ENCODE measurements around the gene NDUFAF8.
A peak's percentile ranks its signal among the peaks of the same experiment; 100 is the strongest.

The NDUFAF8 gene

DNA sequence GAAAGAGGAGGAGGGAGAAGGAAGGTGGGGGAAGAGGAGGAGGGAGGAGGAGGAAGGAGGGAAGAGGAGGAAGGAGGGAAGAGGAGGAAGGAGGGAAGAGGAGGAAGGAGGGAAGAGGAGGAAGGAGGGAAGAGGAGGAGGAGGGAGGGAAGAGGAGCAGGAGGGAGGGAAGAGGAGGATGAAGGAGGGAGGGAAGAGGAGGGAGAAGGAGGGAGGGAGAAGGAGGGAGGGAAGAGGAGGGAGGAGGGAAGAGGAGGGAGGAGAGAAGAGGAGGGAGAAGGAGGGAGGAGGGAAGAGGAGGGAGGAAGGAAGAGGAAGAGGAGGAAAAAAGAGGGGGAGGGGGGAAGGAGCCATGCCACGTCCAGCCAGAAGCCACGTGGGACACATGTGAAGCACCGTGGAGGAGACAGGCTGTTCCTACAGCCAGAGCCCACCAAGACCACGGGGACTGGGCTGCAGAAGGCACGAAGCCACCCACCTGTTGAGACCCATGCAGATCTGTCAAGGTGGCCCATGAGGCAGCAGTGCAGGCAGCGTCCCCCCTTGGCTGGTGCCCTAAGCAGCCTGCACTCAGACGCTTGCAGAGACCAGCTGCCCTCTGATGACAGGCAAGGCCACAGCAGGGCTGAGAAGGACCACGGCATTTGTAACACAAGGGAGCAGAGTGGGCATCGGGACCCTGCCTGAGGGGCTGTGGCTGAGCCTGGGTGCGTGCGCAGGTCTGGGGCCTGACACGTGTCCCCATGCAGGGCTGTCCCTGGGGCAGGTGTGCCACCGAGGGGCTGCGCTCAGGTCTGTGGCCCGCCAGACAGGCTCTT is 10.3 kb downstream of the NDUFAF8 start:
- ATAC-seq (peak; percentile 39), DNase-seq (no peak)
- Mint-ChIP-seq H3K9me3 (no peaks in the 10 kb centered on the region), H3K4me3 (no peak overlapping the region), H3K27ac (no peak overlapping the region), H3K27me3 (no peaks in the 10 kb centered on the region), H3K4me1 (peaks cover 38% of the 10 kb centered on the region)

DNA sequence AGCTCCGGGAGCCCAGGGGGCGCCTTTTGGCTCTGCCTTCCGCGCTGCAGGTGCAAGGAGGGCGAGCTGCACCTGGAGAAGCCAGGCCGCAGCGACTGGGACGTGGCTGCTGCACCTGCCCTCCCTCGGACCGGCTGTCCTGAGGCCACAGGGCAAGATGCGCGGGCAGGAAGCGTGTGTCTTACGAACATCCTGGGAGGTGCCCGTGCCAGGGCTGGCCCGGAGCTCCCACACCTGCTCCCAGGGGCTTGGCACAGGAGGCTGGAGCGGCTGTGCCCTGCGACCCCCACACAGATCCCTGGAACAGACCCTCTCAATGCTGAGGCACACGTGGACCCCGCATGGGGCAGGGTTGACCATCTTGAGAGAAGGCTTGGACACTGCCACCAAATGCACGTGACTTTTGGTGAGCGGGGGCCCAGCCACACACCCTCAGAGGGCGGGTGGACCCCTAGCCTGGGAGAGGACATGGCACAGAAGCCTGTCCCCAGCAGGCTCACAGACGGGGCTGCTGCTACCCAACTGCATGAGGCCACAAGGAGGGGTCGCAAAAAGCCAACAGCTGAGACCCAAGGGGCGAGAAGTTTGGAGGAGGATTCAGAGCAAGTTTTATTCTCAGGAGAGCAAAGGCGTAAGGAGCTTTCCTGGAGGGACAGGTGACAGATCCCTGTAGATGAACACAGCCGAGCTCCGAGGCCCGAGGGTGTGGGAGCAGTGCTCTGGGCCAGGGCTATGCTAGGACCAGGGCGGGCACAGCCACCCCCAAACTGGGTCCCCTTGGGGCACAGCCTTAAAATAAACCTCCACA is 11.4 kb downstream of the NDUFAF8 start:
- Mint-ChIP-seq H3K4me1 (peaks cover 34% of the 10 kb centered on the region), H3K9me3 (no peaks in the 10 kb centered on the region), H3K27ac (peak overlapping the region in 1 of 2 donors; percentile 19), H3K4me3 (no peak overlapping the region), H3K27me3 (no peaks in the 10 kb centered on the region)
- DNase-seq: no peak
- no peak for ATAC-seq

DNA sequence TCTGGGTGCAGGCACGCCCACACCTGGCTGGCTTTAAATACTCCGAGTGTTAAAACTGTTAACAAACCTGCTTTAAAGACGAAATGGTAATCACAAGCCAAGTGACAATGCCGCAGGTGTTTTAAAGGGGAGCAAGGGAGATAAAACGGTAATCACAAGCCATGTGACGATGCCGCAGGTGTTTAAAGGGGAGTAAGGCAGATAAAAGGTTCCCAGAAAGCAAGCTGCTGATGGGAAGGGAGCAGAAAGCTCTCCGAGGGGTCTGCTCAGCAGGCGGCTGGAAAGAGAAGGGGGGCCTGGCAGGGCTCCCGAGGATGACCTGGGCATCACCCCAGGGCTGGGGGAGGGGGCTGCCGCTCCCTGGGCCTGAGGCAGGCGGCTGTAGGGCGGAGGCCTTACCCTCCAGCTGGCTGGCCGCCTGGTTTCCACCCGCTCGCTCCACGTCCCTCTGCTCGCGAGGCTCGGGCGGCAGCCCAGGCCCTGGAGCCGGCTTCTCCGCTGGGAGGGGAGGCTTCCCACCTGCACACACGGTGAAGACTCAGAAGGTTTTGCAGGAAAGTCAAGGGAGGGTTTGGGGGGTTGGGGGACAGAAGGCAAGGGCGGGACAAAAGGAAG is 12.1 kb downstream of the NDUFAF8 start:
- H3K4me1 Mint-ChIP-seq: peaks cover 34% of the 10 kb centered on the region

DNA sequence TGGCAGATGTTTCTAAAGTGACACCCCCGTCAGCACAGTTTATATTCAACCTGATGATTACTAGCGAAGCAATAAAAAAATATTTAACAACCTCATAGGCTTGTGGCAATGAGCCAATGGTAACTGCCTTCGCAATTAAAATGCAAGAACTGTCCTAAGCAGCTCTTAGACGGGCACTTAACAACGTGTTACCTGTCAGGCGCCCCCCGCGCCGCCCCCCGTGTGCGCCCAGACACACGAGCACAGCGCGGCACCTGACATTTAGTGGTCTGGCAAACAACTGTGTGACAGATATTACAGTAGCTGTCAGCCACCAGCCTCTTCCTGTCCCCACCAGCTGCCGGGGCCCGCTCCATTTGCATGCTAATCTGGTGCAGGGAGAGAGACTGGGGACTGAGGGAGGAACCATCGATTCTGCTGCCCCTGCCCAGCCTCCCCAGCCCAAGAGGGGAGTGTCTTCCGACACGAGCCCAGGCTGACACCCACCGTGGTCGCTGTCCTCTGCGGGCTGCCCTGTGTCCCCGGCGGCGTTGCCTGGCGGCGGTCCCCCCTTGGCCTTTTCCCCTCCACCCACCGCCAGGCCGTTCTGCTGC is 12.7 kb downstream of the NDUFAF8 start:
- Mint-ChIP-seq H3K9me3 (no peaks in the 10 kb centered on the region), H3K27ac (no peak overlapping the region), H3K4me1 (peaks cover 34% of the 10 kb centered on the region), H3K27me3 (no peaks in the 10 kb centered on the region), H3K4me3 (peak overlapping the region in 1 of 2 donors; percentile 65)
- ATAC-seq (no peak), DNase-seq (no peak)

More for the DNA sequence above, 12.1 kb downstream of the NDUFAF8 start:
- H3K27me3 Mint-ChIP-seq: no peaks in the 10 kb centered on the region
- H3K27ac Mint-ChIP-seq: peak overlapping the region in 1 of 2 donors; percentile 19
- no peaks in the 10 kb centered on the region for H3K9me3 Mint-ChIP-seq
- peak overlapping the region in 1 of 2 donors; percentile 3 for H3K4me3 Mint-ChIP-seq
- DNase-seq (no peak), ATAC-seq (no peak)

DNA sequence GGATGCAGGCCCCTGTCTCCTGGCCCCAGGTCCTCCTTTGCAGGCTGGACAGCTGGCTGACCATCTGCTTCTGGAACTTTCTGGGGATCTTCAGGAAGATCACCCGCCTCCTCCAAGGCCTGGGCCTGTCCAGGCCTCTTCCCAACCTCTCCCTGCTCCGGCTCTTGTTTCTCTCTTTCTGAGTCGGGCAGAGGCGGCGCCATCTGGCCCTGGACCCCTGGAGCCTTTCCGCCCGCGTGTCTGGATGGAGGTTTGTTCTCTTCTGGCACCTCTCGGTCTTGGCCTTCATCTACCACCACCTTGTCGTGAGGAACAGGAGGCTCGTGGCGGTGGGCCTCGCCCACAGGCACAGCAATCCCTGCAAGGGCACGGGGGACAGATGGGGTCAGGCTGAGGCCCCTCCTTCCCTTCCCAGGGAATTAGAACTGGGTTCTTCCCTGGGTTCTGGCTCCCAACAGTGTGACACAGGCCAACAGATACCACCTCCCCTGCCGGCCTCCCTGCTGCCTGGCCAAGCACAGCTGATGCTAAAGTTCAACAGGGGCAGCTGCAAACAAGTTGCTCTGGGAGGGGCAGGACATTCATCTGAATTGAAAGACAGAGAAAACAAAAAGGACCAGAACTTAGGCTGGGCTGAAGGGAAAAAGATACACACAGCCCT is 13.3 kb downstream of the NDUFAF8 start:
- peak overlapping the region in 1 of 2 donors; percentile 65 for H3K4me3 Mint-ChIP-seq
- H3K4me1 Mint-ChIP-seq: peaks cover 34% of the 10 kb centered on the region
- H3K27ac Mint-ChIP-seq: no peak overlapping the region
- H3K9me3 Mint-ChIP-seq: no peaks in the 10 kb centered on the region
- no peak for ATAC-seq
- H3K27me3 Mint-ChIP-seq: no peaks in the 10 kb centered on the region
- no peak for DNase-seq

DNA sequence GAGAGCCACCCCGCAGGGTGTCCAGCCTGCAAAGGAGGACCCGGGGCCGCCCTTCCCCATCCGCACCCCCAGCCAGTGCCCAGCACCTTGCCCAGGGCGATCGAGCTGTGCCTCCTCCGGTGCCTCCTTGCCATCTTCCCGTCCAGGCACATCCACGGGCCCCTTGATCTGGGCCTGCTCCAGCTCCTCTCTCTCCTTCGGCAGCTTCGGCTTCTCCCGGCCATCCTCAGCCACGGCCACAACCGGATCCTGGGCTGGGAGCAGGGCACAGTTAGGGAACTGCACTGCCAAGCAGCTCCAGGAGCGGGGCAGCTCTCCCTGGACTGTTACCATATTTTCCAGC is 13.8 kb downstream of the NDUFAF8 start:
- H3K4me1 Mint-ChIP-seq: peaks cover 34% of the 10 kb centered on the region
- ATAC-seq (no peak), DNase-seq (no peak)
- H3K9me3 Mint-ChIP-seq: no peaks in the 10 kb centered on the region
- H3K27ac Mint-ChIP-seq: peak overlapping the region in 1 of 2 donors; percentile 3
- no peaks in the 10 kb centered on the region for H3K27me3 Mint-ChIP-seq
- H3K4me3 Mint-ChIP-seq: no peak overlapping the region

DNA sequence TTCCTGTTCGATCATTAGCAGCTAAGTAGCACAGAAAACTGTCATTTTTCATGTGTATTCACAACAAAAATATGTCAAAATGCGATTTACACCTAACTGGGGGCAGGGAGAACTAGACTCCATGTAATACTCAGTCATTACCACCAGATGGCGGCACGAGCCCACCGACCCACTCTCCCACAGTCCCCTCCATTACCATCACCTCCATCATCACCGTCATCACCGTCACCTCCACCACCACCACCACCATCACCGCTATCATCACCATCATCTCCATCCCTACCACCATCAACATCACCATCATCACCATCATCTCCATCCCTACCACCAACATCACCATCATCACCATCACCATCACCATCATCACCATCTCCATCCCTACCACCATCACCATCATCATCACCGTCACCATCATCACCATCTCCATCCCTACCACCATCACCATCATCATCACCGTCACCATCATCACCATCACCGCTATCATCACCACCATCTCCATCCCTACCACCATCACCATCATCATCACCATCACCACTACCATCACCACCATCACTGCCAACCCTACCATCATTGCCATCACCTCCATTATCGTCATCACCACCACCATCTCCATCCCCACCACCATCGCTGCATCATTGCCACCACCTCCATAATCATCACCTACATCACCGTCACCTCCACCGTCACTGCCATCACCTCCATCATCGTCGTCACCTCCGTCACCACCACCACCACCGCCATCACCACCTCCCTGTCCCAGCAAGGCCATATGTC is 14.4 kb downstream of the NDUFAF8 start:
- ATAC-seq (peak; percentile 77), DNase-seq (peak; percentile 59 to 64)
- H3K27me3 Mint-ChIP-seq: no peaks in the 10 kb centered on the region
- H3K27ac Mint-ChIP-seq: peak overlapping the region; percentile 3 to 23
- H3K4me1 Mint-ChIP-seq: peaks cover 34% of the 10 kb centered on the region
- no peaks in the 10 kb centered on the region for H3K9me3 Mint-ChIP-seq
- H3K4me3 Mint-ChIP-seq: no peak overlapping the region

DNA sequence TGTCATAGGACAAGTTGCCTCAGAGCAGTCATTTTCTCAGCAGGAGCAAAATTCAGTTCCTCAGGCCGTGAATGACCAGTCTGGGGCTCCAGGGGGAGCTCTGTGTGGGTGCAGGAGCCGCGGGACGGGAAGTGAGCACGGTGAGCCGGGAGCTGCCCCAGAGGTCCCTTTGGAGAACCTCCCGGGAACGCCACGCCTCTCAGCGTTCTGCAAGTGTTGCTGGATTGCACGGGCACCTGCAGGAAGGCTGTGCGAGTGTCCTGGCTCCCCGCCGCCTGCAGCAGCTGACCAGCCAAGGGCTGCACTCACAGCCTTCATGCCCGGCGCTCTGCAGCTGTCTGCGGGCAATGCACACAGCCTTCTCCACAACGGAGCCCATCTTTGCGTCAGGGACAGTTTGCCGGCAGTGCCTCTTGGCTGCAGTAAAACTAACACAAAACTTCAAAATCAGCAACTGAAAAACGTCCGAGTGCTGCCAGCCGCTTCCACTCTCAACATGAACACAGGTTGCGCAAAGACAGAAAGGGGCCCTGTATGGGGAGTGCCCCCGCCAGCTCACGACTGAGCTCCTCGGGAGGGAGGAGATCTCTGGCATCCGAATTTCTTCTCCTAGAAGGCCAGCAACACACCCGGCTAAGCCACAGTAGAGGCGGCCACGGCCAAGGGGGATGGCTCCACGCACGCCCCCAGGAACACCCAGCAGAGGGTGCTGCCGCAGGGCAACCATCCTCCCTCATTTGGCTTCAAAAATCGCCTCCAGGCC is 16.0 kb downstream of the NDUFAF8 start:
- H3K4me1 Mint-ChIP-seq: peaks cover 34% of the 10 kb centered on the region
- H3K4me3 Mint-ChIP-seq: no peak overlapping the region
- no peak for ATAC-seq
- no peaks in the 10 kb centered on the region for H3K27me3 Mint-ChIP-seq
- DNase-seq: no peak
- H3K9me3 Mint-ChIP-seq: no peaks in the 10 kb centered on the region
- H3K27ac Mint-ChIP-seq: no peak overlapping the region

DNA sequence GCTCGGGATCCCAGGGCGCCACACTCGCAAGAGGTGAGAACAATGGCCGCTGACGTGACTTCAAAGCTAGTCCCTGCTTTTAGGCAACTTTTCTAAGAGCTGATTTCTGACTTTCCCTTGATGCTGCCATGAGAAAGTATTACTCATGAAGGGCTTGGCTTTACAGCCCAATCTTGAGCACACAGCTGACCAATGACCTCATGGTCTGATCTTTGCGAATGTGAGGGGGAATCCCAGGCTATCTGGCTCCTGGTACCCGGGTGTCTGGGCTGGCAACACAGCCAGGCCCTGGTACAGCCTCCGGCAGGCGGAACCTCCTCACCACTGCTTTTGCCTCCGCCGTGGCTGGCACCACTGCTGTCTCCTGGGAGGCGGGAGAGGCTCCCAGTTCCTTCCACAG is 17.5 kb downstream of the NDUFAF8 start:
- Mint-ChIP-seq H3K27me3 (no peaks in the 10 kb centered on the region), H3K9me3 (no peaks in the 10 kb centered on the region), H3K4me3 (no peak overlapping the region), H3K4me1 (peaks cover 19% of the 10 kb centered on the region), H3K27ac (peak overlapping the region in 1 of 2 donors; percentile 75)
- no peak for ATAC-seq
- no peak for DNase-seq

DNA sequence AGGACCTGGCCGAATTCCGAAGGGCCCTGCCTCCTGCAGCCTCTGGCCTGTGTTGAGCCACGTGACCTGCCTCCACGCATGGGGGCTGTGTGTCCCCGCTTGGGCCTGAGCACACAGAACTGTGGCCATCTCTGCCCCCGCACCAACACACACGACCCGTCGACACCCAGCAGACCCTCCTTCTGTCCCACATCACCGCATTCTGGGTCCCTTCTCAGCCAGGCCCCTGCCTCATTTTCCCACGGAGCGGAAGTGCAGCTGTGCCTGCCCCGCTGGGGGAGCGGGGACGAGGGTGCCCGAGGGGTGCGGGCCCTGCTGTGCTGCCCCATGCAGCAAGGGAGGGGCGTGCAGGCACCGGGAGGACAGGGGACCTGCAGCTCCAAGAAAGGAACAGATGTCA is 18.4 kb downstream of the NDUFAF8 start:
- H3K4me1 Mint-ChIP-seq: peaks cover 10% of the 10 kb centered on the region
- no peaks in the 10 kb centered on the region for H3K27me3 Mint-ChIP-seq
- H3K4me3 Mint-ChIP-seq: no peak overlapping the region
- H3K9me3 Mint-ChIP-seq: no peaks in the 10 kb centered on the region
- ATAC-seq (no peak), DNase-seq (no peak)
- H3K27ac Mint-ChIP-seq: peak overlapping the region in 1 of 2 donors; percentile 78

DNA sequence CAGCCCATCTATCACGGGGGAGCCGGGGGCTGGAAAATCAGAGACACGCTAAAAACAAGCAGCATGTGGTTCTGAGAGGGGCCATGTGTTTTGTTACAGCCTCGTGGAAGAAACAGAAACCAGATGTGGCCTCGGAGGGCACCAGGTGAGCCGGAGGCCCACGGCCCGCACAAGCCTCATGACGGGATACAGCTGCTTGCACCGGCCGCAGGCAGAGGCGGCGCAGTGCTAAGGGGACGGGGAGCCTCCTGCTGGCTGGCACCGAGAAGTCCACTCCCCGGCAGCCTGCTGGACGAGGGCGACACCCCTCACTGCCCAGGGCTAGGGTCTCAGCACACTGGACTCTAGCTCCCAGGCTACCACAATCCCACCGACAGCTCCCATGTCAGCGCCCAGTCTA is 19.2 kb downstream of the NDUFAF8 start:
- Mint-ChIP-seq H3K4me1 (peaks cover 2% of the 10 kb centered on the region), H3K27ac (no peak overlapping the region), H3K9me3 (no peaks in the 10 kb centered on the region), H3K27me3 (no peaks in the 10 kb centered on the region), H3K4me3 (no peak overlapping the region)
- no peak for ATAC-seq
- DNase-seq: no peak

DNA sequence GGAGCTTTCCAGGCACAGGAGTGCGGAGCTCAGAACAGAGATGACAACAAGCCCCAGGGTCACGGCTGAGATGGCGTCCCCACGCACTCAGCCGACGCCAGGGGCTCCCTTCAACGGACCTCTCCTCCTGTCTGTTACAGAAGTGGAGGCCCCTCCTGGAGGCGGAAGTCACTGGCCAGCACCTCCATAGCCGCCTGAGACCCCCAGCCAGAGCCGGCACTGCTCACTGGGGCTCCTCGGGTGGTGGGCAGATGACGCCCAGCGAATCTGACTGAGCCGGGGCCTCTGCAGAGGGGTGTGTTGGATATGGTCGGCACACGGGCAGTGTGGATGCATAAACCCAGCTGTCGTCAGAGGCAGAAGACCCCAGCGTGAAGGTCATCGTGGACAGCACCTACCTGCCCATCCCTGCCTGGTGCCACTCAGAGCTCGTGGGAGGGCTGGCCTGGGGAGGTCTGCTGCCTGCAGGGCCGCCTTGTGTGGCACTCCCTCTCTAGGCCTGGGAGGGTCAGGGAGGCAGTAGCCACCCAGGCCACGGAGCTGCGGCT is 20.0 kb downstream of the NDUFAF8 start:
- ATAC-seq (no peak), DNase-seq (no peak)
- H3K27me3 Mint-ChIP-seq: no peaks in the 10 kb centered on the region
- H3K4me3 Mint-ChIP-seq: no peak overlapping the region
- no peaks in the 10 kb centered on the region for H3K4me1 Mint-ChIP-seq
- no peaks in the 10 kb centered on the region for H3K9me3 Mint-ChIP-seq
- H3K27ac Mint-ChIP-seq: no peak overlapping the region

DNA sequence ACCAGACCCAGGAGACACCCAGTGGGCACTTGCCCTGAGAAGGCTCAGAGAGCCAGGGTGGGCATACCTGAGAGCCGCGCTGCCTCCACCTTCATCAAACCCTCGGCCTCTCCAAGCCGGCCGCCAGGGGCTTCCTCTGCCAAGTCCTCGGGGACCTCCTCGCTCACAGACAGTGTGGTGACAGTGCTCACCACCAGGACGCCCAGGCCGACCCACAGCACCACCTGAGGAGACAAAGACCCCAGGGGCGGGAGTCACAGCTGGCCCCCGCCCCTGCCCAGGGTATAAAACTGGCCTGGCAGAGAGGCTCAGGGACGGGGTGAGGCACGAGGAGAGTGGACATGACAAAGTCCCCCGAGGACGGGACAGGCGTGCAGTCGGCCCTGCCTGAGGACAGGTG is 21.1 kb downstream of the NDUFAF8 start:
- DNase-seq: no peak
- Mint-ChIP-seq H3K27ac (no peak overlapping the region), H3K27me3 (no peaks in the 10 kb centered on the region), H3K9me3 (no peaks in the 10 kb centered on the region), H3K4me1 (no peaks in the 10 kb centered on the region), H3K4me3 (no peak overlapping the region)
- peak; percentile 15 for ATAC-seq

DNA sequence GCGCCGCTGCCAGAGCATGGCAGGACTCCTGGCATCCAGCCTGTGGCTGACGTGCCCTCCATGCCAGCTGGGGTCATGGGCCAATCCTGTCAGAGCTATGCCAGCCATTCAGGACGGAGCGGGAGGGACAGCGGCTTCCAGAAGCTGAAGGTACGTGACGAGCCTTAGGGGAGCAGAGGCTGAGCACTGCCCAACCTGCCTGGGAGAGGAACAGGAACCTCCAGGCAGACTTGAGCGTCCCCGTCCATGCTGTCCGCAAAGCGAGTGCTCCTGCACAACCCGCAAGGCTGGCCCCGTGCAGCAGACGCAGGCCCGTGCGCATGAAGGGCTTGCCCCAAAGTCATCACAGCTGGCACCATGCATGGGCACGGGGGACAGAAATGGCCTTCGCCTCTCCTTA is 21.5 kb downstream of the NDUFAF8 start:
- H3K27ac Mint-ChIP-seq: no peak overlapping the region
- no peaks in the 10 kb centered on the region for H3K27me3 Mint-ChIP-seq
- ATAC-seq (no peak), DNase-seq (no peak)
- no peak overlapping the region for H3K4me3 Mint-ChIP-seq
- H3K4me1 Mint-ChIP-seq: no peaks in the 10 kb centered on the region
- no peaks in the 10 kb centered on the region for H3K9me3 Mint-ChIP-seq

Measured in stimulated activated naive CD8-positive, alpha-beta T cell treated with anti-CD3 and anti-CD28 coated beads, Interleukin-15, amount 100 ng/mL, for 72 hours (primary cell).